HG02938 (cell line): ENCODE measurements around the gene MBD4.
A peak's percentile ranks its signal among the peaks of the same experiment; 100 is the strongest.
"Not testable (repeated sequence)": the region's sequence is repeated elsewhere in the genome, so short reads cannot be mapped to it uniquely, and the experiment has no call there.

ENCODE experiments used
- ATAC-seq: cut with Tn5 transposase; IDR thresholded peaks from one replicate; pipeline ENCODE4 v1.9.1; 2021; ENCODE audit warnings: mild to moderate bottlenecking, moderate library complexity; ENCODE audit not compliant: unreplicated experiment

Gene MBD4

DNA sequence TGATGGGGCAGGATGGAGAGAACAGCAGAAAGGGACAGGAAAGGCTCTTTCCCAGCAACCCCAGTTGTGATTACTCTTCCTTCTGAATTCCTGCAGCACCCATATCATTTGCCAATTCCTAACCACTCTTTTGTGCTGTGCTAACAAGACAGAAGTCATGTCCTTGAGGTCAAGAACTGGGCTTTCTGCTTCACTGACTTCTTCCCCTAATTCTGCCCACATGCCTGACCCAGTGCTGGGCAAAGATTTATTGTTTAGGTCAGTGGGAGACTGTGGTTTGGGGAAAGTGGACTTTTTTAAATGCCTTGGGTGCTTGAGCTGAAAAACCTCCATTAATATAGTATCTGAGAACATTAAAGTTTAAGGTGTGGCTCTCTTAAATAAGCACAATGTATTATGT is 7.1 kb downstream of the MBD4 start:
- ATAC-seq = no peak

DNA sequence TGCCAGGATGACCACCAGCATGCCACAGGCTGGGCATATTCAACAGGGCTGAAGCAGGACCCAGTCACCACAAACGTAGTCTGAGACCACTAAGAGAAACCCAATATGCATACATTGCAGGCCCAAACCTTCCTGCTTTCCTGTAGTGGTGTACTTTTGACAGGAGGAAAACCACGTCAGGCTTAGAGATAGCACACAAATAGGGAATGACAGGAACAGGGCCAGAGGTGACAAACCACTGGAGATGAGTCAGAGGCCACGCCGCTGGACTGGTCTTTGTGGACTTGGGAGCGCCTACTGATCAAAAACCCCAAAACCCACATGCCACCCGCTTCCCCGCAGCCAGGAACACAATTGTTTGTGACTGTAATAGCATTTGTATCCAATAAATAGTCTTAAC is 7.7 kb downstream of the MBD4 start:
- no peak for ATAC-seq

DNA sequence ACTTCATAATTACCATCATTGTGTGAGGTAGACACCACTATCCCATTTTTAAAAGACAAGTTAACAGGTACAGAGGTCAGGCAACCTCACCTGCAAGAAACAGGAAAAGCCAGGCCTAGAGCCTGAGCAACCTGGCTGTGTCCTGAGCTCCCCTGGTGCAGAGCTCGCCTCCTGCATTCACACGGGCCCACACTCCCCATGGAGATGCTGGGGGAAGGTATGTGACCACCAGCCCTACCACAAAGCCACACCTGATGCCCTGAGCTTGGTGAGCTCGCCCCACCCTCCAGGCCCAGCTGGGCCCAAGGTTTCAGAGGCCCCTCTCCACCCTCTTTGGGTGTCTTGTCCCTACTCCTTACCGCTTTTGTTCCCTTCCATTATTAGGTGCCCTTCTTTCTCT is 10.1 kb downstream of the MBD4 start:
- ATAC-seq = no peak

DNA sequence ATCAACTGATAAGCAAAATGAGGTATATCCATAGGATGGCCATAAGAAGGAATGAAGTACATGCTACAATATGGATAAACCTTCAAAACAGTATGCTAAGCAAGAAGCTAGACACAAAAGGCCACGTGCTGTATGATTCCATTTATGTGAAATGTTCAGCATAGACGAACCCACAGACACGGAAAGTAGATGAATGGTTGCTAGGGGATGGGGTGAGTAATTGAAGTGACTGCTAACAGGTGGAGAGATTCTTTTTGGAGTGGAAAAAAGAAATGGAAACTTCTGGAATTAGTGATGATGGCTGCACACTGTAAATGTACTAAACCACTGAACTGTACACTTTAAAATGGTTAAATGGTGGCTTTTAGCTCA is 10.7 kb downstream of the MBD4 start:
- no peak for ATAC-seq

DNA sequence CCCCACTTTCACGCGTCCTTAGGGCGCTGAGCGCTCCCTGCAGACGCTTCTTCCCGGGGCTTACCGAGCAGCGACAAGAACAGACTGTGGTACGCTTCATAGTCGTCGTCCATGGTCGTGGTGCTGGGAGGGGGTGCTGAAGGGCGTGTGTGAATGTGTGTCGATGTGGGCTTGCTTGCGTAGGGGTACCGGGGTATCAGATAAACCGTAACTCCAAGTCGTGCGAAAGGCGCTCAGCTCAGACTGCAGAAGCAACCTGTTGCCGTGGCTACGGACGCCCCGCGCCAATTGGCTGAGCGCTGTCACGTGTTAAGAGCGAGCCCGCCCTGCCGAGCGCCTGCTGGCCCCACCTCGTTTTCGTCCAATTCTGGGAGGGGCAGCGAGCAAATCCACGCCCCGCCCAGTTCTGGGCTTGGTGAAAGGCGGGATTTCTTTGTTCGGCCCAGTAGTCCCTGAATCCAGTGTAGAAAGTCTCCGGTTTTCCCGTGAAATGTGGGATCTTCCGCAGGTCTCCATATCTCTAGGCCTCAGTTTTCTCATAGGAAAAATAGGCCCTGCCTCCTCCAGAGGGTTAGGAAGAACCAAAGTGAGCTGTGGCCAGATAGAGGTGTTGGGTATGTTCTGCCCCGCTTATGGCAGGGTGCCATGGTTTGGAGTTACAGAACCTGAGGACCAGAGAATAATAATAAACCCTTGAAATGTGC is 11.2 kb downstream of the MBD4 start, which contains the start of gene EFCAB12:
TSS of gene EFCAB12 (minus strand) at position 261 of the 704 bp plus-strand sequence. CDS start at position 113, 148 bp downstream.
- ATAC-seq = peak; percentile 91

DNA sequence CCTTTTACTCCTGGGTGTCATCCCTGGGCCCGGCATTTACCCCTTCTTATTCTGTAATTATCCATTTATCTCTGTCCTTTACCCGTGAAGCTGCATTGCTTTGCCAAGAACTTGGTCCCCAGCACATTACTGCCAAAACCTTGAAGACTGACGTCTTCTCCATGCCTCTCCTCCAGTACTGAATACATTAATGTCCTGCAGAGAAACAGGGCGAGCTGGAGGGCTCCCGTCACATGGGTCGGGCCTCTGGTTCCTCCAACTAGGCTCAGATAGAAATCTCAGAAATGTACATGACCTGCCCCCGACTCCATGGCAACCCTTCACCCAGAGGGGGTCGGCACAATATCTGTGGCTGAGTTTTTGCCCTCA is 11.8 kb downstream of the MBD4 start:
- no peak for ATAC-seq

DNA sequence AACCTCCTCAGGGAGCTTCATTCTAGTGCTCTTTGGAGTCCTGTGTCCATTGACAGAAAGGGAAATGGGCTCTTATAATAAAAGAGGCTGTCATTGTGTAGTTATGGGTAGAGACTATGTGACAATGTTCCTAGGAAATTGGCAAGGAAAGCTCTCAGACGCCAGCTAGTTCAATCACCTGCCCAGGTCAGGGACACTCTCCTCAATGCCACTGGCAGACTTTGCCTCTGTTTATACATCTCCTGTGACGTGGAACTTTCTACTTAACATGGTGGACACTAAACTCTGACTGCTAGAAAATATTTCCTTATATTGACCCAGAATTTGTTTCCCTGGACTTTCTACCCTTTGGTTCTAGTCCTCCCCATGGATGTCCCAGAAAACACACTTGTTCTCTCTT is 14.1 kb downstream of the MBD4 start:
- ATAC-seq = no peak

DNA sequence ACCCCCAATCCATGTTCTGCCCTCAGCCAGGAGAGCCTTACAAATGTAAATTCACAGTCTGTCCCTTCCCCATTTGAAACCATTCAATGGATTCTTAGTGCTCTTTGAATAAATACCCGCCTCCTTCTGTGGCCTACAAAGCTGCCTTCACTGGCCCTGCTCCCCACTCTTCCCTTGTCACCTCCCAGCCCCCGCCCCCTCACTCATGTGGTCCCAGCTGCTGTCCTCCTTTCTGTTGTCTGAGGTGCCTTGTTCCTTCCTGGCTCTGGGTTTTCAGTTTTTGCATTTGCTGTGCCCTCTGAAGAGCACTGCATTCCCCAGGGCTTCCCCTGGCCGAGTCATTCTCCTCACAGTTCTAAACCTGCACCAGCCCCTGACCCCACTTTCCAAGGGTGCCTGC is 14.5 kb downstream of the MBD4 start:
- no peak for ATAC-seq

DNA sequence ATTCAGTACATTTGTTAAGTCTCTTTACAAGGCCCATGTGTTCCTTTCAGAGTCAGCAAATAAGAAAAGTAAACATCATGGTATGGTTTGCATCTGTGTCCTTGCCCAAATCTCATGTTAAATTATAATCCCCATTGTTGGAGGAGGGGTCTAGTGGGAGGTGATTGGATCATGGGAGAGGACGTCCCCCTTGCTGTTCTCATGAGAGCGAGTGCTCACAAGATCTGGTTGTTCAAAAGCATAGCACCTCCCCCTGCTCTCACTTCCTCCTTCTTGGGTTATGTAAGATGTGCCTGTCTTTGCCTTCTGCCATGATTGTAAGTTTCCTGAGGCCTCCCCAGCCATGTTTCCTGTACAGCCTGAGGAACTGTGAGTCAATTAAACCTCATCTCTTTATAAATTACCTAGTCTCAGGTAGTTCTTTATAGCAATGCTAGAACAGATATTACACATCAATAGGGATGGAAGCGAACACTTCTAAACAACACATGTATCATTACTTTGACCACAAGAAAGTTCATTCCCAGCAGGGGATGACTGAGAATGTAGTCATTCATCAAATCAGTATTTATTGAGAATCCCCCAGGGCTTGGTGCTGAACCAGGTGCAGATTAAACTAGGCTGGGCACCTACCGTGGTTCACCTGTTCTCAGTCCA is 15.4 kb downstream of the MBD4 start:
- ATAC-seq = peak; percentile 50

DNA sequence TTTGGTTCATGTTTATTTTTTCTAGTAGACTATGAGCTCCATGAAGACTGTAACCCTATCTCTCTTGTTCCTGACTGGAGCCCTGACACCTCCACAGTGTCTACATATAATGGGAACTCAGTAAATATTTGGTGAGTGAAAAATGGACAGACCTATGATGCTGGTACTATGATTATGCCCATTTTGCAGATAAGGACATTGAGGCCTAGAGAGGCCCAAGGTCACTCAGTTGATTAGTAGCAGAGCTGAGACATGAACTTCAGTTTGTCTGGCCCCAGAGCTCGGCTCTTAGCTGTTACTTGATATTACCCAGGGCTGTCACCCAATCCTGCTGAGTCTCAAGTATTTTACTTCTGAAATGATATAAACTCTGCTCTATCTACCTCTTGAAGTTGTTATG is 16.9 kb downstream of the MBD4 start:
- ATAC-seq = no peak

DNA sequence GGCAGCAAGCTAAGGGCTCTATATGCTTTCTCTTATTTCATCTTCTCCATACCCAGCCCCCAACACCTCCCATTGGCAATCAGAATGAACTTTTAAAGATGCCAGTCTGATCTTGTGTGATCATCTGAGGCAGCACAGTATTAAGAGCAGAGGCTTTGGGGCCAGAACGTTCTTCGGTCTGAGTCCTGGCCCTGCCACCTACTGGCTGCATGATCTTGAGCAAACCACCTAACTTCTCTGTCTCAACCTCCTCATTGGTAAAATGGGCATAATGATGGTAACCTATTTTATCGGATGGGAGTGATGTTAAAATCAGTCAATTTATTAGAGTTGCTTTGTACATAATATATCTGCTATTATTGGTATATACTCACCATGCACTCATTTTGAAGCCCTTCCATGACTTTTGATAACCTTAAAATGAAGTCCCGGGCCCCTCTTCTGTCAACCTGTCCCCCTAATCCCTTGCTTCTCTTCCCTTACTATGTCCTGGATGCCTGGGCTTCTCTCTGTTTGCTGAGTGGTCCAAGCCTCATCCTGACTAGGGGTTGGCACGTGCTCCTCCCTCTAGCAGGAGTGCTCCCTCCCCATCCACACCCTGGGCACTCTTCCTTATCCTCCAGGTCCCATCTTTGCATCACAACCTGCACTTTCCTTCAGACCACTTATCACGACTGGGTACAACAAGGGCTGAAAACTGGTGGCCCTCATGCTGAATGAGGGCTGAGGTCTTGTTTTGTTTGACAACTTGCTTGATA is 17.6 kb downstream of the MBD4 start:
- no peak for ATAC-seq

DNA sequence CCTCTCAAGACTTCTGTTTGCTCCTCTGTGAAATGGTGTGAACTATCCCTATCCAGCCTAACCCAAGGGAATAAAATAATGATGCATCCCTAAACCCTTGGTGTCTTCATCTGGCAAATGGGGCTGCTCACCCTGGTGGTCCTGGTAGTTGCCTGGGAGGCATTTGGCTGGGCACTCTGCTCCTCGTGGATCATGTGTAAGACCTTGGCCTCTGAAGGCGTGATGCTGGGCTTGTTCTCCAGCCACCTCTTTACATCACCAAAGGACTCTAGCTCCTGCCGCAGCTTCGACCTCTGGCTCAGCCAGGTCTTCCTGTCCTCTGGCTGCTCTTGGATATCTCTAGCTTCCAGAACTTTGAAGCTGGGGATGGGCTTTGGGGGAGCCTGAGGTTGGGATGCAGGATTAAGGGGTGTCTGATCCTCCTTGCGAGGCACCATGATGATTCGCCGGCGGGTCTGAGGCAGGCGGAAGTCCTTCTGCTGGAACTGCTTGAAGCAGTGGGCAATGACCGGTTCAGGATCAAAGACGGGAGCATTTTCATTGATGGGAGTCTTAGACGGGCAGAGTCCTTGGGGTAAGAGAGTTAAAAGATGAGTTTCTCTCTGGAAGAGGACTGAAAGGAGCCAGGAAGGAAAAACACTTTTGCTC is 18.4 kb downstream of the MBD4 start:
- no peak for ATAC-seq

DNA sequence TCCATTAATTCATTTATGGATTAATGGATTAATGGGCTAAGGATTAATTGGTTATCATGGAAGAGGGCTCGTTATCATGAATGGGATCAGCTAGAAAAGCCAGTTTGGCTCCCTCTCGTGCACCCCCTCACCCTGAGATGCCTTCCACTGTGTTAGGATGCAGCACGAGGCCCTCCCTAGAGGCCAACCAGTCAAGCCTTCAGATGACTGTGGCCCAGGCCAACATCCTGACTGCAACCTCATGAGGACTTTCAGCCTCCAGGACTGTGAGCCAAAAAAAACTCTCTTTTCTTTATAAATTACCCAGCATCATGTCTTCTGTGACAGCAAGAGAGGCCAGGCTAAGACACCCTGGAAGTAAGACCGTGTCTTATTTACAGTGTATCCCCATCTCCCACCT is 20.3 kb downstream of the MBD4 start:
- ATAC-seq = no peak

DNA sequence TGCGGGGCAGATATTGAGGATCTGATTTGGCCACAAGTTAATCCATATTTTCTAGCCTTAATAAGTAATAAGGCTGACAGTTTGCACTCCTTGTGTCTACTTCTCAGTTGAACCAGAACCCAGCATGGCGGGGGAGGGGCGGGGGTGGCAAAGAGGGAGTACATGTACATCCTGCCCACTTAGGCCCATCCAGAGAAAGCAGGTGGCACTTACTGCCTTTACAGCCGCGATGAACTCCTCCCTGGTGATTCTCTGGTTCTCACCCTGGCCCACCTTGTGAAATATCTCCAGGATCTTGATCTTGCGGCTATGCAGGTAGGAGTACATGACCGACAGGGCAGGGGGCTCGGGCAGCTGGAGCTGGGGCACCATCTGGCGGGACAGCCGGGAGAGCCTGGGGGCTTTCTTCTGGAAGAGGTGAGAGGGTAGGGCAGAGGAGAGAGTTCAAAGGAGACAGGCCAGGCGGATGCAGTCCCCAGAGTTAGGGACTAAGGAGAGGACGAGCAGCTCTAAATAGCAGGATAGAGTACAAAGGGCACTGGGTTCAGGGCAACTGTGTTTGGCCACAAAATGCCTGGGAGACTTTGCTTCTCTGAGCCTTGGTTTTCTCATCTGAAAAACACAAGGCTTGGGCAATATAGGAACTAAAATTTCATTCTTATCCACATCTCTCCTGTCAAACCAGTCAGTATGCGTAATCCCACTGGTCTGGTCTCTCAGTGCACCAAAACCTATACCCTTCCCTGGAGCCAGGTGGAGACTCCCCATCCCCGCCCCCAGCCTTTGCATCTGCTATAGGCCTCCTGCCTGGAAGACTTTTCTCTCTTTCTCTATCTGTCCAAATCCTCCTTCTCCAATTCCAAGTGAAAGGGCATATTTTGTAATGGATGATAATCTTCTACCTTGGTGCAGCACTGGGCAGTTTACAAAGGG is 21.4 kb downstream of the MBD4 start:
- no peak for ATAC-seq

DNA sequence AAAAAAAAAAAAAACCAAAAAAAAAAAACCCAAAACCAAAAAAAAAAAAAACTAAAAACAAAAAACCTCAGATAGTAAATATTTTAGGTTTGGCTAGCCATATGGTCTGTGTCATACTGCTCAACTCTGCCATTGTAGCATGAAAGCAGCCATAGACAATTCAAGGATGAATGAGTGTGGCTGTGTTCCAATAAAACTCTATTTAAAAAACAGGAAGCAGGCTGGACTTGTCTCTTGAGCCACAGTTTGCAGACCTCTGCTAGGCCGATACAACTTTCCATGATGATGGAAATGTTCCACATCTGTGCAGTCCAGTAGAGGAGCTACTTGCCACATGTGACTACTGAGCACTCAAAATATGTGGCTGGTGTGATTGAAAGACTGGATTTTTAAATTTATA is 22.4 kb downstream of the MBD4 start:
- no peak for ATAC-seq

DNA sequence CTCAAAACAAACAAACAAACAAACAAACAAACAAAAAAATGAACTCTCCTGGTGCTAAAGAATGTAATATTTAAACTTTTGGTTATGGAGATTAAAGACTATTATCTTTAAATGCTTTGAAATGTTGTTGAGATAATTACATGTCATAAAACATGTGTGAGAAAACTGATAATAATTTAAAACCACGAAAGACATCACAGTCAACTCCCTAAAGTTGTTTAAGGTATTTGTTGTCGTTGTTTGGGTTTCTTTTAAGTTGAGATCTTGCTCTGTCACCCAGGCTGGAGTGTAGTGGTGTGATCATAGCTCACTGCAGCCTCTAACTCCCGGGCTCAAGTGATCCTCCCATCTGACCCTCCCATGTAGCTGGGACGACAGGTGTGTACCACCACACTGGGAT is 23.3 kb downstream of the MBD4 start:
- ATAC-seq = no peak

DNA sequence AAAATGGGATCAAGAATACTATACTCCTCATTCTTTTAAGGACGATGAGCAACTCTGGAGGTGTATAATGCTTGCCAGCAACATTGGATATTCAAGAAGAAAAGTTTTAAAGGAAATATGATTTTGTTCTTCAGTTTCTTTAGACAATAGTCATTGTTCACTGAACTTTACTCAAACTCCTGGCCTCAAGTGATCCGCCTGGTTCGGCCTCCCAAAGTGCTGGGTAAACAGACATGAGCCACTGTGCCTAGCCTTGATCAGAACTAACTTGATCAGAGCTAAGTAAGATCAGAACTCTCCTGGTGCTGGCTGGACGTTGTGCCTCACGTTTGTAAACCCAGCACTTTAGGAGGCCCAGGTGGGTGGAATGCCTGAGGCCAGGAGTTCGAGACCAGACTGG is 23.9 kb downstream of the MBD4 start:
- ATAC-seq = no peak

DNA sequence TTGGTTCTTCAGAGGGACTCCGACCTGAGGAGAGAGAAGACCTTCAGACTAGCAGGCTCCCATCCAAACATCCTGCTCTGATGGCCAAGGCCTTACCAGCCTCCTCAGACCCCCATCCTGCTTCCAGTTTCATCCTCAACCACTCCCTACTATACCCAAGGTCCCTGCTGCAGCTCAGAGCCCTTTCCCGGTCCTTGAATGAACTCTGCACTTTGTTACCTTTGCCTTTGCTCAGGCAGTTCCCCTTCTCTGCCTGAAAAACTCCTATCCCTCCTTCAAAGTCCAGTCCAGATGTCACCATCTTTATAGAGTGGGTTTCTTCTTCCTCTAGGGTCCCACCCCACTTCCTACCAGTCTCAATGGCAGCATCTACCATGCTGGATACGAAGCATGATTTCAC is 24.4 kb downstream of the MBD4 start:
- no peak for ATAC-seq

DNA sequence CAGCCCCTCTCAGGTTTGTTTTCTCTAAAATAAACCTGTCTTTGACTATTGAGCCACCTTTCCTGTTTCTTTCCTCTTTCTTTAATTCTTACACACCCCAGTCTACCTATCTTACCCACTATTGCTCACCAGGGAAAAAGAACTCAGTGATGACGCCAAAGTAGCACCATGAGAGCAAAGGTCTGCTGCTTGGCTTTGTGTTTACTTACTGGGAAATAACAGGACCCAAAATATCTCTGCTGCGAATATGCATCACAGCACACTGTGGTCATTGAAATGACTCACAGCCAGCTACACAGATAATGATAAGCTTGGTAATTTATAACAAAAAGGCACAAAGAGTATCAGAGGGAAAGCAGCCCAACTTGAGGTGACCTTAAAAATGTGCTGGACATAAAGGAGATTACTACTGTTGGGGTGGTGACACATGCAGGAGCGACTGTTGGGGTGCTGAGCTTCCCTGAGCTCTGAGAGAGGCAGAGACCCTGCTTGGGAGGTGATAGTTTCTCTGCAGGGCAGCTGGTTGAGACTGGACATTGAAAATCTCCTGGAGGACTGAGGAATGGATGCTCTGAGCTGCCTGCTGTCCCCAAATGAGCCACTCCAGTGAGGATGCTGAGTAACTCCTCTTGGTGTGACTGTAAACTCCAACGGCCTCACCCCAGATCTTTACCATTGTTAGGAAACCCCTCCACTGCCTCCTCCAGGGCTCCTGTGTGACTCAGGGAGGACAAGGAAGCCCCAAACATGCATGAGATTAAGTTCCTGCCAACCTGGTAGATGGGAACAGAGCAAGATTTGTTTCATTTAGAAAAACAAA is 25.9 kb downstream of the MBD4 start:
- peak; percentile 89 for ATAC-seq

DNA sequence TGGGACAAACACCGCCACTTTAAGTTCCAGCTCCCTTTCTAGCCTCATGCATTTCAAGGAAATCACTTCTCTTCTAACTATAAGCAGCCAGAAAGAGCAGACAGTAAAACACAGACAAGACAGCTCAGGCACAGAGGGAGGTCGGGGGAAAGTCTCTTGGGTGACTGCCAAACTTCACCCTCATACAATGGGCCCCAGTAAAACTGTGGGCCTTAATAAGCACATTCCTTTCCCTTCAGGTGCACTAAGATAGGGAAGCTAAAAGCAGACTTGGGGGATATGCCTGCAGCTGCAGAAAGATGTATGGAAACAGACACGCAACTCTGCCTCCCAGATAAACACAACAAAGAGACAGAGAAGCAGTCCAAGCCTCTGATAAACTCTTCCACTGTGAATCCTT is 26.5 kb downstream of the MBD4 start:
- not testable (repeated sequence) for ATAC-seq
